Activated CD4-positive, alpha-beta T cell treated with anti-CD3 and anti-CD28 coated beads for 24 hours (primary cell): ENCODE measurements around the gene EFCAB8.
"Not testable (repeated sequence)": the region's sequence is repeated elsewhere in the genome, so short reads cannot be mapped to it uniquely, and the experiment has no call there.

Experiments used
- DNase-seq, 2 donors: peaks; one replicate each; pipeline ENCODE4 v3.0.0-alpha.2; 2020; ENCODE audit warnings: low read depth in 2 of 2

EFCAB8 gene

GRCh38 chr20:32886652-32887051 is 27.9 kb downstream of the EFCAB8 start:
- no peak for DNase-seq

- no peak for DNase-seq
Measured at GRCh38 chr20:32887492-32887891, 28.8 kb downstream of the EFCAB8 start.

DNA sequence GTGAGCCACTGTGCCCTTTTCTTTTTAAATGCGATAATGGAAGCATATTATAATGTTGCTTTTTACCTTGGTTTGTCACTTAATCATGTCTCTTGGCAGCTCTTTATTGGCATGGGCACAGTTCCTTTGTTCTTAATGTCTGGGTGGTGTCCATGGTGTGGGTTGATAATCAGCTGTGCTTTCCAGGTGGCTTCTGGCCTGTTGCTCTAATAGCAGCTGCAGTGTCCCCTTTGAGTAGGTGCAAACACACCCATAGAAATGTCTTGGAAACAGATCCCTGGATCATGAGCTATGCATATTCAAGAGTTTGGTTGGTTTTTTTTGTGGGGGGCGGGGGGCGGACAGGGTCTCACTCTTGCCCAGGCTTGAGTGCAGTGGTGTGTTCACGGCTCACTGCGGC is 29.9 kb downstream of the EFCAB8 start:
- no peak for DNase-seq

- no peak for DNase-seq
Measured at GRCh38 chr20:32889281-32889680, 30.6 kb downstream of the EFCAB8 start.

- DNase-seq = no peak
Measured at GRCh38 chr20:32891491-32891890, 32.8 kb downstream of the EFCAB8 start.

DNA sequence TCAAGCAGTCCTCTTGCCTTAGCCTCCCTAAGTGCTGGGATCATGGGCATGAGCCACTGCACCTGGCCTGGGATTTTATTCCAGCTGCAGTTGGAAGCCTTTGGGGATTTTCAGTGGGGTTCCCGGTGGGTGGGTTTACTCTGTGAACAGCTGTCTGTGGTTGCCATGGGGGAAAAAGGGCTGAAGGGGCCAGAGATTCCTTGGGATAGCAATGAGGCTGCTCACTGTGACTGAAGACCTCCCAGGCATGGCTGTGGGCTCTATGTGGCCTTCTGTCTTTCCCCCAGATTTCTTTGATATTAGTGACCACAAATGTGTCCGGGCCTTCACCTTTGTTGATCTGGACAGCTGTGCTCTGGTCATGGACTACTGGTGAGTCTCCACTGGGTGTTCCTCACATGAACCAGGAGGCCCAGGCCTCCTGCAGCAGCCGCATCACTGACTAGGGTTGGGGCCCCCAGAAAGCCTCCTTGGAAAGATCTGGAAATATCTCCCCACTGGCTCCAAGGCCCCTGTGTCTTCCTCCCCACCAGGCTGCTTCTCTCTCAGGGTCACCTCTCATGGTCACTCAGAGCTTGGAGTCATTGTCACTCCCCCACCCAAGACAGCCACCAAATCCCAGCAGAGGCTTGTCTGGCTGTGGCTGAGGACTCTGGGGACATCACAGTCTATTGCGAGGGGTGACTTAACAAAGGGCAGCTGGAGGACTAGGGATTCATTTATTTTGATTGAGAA is 33.4 kb downstream of the EFCAB8 start:
- DNase-seq = no peak

DNA sequence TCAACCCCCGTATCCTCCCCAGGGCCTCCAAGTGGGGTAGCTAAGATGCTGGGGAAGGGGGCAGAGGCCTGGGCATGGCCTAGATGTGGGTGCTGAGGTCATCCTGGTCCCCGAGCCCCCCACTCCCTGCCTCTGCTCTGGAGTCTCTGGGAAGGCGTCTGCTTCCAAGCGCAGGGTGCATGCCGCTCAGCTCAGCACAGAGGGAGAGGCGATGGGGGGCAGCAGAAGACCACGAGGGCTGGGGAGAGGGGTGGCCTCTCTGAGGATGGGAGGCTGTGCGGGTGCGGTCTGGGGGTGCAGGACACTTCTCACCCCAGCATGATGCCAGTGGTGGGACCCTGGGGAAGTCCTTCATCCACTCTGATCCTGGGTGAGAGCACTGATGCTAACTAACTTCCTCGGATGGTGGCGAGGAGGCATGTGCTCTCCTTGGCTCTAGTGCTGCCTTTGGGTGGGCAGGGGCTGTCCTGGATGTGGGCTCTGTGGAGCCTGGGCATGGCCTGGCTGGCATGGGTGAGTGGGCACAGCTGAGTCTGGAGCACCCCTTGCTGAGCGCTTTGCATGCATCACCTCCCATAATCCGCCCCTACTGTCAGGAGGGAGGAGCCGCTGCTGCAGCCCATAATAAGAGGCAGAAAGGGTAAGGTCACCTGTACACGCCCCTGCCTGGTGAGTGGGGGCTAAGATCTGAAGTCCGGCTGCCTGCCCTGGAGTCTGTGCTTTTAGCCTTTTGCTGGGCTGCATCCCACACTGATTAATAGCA is 34.7 kb downstream of the EFCAB8 start:
- DNase-seq = no peak

GRCh38 chr20:32894026-32894483 is 35.3 kb downstream of the EFCAB8 start:
- no peak for DNase-seq

DNA sequence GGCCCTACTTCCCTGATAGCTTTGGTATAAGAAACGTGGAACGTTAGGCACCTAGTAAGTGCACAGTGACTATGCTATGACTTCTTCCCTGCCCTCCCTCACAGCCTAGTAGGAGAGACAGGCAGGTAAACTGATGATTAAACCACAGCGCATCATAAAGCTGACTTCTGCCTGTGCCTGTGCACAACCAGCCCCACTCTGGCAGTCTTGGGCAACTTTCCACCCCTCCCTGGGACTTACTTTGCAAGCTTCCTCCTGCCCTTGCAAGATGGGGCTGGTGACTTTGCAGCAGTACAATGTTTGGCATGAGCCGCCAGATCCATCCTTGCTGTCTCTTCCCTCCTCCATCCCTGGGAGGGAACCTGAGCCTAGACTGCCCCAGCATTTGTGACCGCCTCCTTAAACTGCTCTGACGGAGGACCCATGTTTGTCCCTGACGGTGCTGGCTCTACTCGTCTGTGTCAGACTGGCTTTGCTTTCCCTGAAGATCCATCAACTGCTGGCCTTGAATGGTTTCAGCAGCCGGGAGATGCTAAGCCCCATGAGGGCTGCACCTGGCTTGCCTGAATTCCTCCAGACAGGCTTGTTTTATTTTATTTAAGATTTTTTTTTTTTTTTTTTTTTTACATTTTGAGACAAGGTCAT is 36.1 kb downstream of the EFCAB8 start:
- no peak for DNase-seq

DNA sequence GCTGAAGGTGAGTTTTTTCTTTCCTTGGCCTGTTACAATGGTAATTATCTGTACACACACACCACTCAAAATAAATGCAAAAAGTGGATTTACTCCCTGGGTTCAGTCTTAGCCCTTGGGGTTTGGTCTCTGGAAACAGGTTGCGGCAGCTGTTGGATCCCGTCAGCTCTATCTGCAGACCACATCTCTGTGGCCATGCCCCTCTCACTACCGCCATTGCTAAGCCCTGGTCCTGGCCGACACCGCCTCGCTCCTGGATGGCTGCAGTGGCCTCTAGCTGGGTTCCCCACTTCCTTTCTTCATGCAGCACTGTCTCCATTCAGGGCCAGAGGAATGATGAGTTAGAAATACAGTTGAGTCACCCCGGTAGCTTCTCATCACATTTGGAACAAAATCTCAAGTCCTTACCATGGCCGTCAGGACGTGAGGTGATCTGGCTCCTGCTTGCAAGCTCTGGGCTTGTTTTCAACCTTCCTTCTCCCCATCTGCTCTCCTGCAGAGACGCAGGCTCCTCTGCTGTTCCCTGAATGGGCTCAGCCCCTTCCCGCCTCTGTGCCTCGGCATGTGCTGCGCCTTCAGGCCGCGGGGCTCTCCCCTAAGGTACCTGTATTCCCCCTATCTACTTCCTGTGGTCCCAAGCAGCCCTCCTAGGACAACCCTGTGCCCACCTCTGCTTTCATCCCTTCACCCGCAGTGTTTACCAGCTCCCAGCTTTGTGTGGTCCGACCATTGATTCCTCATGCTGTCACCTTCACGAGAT is 38.0 kb downstream of the EFCAB8 start:
- no peak for DNase-seq

DNA sequence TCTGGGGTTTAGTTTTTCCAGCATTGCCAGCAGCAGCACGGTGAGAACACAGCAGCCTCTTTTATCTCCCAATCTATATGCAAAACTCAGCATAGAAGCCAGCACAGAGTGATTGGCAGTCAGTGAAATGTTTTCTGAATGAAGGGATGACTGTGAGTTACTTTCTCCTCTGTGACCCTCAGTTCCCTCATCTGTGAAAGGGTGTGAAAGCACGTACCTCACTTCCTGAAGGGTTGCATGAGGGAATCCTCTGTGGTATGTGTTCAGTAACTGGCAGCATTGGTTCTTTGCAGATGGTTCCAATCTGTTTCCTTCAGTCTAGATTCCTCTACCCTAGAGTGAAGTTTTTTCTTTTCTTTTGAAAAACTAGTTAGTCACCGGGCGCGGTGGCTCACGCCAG is 40.0 kb downstream of the EFCAB8 start:
- DNase-seq = no peak

DNA sequence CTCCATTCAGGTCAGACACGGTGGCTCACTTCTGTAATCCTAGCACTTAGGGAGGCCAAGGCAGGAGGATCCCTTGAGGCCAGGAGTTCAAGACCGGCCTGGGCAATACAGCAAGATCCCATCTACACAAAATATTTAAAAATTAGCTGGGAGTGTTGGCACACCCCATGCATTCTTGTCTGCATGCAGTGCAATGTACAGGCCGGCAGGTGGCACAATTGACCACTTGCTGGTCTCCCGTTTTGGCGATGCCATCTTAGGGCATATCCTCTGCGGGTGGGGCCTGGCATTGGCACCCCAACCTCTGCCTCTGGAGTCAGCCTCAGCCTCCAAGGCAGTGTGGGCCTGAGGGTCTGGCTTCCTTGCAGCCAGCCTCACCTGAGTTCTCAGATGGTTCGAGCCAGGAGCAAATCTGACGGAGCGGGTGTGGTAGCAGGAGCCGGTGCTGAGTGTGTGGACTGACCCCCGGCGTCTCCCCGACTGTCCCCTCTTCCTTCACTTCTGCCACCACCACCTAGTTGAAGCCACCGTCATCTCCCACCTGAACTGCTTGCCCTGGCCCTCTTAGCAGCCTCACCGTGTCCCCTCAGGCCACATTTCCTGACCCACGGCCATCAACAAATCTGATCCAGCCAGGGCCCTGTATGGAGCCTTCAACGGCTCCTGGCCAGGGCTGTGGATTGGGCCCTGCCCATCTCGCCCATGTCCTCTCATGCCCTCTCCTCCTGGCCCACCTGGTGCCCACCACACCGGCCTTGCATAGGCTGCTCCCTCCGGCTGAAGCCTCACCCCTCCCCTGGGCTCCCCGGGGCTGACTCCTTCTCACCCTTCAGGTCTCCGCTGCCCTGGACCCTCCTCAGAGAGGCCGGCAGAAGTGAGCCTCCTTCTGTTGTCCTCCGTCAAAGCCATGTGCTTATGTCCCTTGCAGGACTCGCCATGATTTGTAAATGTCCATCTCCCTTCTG is 44.0 kb downstream of the EFCAB8 start:
- DNase-seq = peak; percentile 50 to 53

- no peak for DNase-seq
Measured at GRCh38 chr20:32903666-32904175, 45.0 kb downstream of the EFCAB8 start.

DNA sequence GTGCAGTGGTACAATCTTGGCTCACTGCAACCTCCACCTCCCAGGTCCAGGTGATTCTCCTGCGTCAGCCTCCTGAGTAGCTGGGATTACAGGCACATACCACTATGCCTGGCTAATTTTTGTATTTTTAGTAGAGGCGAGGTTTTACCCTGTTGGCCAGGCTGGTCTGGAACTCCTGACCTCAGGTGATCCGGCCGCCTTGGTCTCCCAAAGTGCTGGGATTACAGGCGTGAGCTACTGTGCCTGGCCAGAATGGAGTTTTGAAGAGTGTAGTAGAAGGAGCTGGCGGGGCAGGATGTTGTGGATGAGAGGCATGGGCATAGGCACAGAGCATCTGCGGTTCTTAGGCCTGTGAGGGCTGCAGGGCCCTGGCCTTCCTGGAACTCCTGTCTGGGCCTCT is 46.0 kb downstream of the EFCAB8 start:
- not testable (repeated sequence) for DNase-seq

- no peak for DNase-seq
Measured at GRCh38 chr20:32906200-32906599, 47.5 kb downstream of the EFCAB8 start.

GRCh38 chr20:32906871-32907495 is 48.3 kb downstream of the EFCAB8 start:
- no peak for DNase-seq

GRCh38 chr20:32907886-32908285 is 49.2 kb downstream of the EFCAB8 start:
- no peak for DNase-seq

GRCh38 chr20:32908334-32909292 is 49.9 kb downstream of the EFCAB8 start:
- DNase-seq = no peak

DNA sequence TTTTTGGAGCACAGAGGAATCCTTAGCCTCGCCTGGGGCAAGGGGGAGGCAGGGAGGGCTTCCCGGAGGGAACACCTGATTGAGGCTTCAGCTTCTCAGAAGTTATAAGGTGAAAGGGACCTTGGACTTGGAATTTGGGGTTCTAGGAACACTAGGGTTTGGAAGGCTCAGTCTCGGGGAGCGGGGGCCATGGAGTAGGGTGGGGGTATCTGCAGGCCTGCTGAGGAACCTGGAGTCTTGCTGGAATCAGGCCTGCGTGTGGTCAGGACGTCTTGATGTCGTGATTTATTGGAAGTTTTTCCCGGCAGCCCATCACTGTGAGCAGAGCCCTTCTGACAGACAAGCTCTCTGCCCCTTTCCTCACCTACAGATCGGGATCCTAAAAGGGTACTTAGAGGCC is 50.7 kb downstream of the EFCAB8 start:
- no peak for DNase-seq
